Fibroblast of mammary gland (primary cell): ENCODE data around the gene E2F7.

ENCODE experiments used
- DNase-seq: peaks from one replicate; pipeline ENCODE4 v3.0.0-alpha.2; 2010; ENCODE audit warnings: low read depth
- H3K4me3 ChIP-seq: 2 replicates; pipeline ENCODE4 v1.5.1; 2011; ENCODE audit warnings: low read depth, mild to moderate bottlenecking, low read length, moderate library complexity; ENCODE audit not compliant: control insufficient read depth
- TF ChIP-seq, protein P1 (sequence below): conservative IDR thresholded peaks from 2 replicates; pipeline ENCODE4 v1.5.1; 2011; ENCODE audit warnings: low read depth, low read length, inconsistent platforms; ENCODE audit not compliant: control insufficient read depth, insufficient read depth

Gene E2F7

DNA sequence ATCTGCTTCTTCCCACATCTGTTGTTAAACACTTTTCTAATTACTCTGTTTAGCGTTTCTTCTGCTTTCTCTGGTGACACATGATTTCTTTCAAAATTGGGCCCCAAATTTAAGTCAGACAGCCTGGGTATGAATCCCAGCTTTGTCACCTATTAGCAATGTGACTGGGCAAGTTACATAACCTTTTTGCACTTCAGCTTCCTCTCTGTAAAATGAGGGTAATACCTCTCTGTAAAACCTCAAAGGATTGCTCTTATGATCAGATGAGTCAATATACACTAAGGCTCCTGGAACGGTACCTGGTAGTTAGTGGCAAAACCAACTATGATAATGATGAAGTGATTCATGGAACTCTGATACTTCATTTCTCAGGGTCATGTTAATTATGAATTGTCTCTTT, 33.0 kb downstream of the E2F7 start:
- TF ChIP-seq, protein P1, sequence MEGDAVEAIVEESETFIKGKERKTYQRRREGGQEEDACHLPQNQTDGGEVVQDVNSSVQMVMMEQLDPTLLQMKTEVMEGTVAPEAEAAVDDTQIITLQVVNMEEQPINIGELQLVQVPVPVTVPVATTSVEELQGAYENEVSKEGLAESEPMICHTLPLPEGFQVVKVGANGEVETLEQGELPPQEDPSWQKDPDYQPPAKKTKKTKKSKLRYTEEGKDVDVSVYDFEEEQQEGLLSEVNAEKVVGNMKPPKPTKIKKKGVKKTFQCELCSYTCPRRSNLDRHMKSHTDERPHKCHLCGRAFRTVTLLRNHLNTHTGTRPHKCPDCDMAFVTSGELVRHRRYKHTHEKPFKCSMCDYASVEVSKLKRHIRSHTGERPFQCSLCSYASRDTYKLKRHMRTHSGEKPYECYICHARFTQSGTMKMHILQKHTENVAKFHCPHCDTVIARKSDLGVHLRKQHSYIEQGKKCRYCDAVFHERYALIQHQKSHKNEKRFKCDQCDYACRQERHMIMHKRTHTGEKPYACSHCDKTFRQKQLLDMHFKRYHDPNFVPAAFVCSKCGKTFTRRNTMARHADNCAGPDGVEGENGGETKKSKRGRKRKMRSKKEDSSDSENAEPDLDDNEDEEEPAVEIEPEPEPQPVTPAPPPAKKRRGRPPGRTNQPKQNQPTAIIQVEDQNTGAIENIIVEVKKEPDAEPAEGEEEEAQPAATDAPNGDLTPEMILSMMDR, result no peak
- peak; percentile 46 for DNase-seq
- H3K4me3 ChIP-seq, result no peak overlapping the region

DNA sequence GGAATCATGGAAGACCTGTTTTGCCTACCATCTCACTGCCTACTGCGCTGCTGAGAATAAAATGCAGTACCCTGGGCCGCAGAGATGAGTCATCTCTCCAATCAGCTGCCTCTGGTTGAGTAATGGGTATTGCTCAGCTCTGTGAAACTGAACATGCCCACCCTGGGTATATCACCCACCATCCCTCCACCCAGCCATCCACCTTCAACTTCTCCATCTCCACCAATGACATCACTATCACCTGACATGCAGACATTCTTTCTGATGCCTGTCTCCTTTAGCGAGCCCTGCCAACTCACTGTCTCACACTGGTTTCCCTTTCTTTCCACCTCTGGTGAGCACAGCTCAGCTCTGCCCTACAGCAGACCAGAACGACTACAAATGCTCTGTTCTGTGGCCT, 33.6 kb downstream of the E2F7 start:
- peak; percentile 45 for DNase-seq
- H3K4me3 ChIP-seq, result no peak overlapping the region
- TF ChIP-seq, protein P1, result no peak

DNA sequence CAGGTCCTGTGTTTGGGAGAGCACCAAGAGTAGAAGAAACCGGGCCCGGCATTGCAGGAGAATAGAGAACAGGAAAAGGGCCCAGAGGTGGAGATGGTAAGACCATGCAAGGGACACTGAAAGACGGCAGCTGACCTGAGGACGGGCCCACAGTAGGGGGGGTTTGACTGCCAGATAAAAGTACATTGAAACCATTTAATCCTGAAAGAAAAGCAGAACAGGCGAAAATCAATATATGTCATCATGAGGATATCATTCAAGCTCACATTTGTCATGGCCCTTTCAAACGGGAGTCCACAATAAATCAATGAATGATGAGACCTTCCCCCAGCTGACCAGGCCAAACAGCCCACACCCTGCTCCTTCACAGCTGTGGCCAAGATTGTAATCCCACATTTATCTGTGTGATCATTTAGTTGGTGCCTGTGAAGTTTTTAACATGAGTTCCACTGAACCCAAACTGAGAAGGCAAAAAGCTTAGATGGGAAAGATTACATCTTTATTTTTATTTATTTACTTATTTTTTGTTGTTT, 39.5 kb downstream of the E2F7 start:
- TF ChIP-seq, protein P1, result no peak
- DNase-seq, result no peak
- no peak overlapping the region for H3K4me3 ChIP-seq

DNA sequence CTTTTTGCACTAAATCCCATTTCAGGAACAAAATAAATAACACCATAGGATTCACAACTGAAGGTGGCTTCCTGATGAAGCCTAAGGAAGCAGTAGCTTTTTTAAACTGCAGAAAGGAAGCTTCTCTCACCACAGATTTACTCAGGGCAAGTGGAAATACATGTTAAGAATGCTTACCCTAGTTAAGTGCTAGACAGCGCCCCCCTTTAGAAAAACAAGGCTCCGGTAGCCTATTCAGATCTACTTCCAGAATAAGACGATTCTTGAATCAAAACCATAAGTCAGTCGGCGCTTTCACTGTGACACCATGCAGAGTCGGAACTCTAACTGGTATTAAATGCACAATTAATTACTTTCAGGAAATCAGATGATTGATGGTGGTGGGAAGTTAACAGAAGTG, 41.9 kb downstream of the E2F7 start:
- TF ChIP-seq, protein P1, result no peak
- no peak for DNase-seq
- H3K4me3 ChIP-seq, result no peak overlapping the region

DNA sequence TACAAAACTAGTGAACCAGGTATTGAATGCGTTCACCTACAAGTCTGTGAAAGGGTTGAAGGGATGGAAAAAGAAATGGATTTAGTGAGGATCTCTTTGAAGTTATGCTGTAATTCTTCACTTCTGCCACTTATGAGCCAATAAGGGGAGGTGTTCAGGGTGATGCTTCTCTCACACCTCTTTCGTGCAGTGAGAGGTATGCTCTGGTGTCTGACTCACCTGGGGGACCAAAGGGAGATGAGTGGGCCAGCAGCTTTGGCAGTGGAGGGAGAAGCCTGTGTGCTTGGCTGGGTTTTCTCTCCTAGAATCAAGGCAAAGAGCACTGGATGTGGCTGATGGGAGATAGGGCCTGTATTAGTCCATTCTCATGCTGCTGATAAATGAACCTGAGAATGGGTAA, 45.4 kb downstream of the E2F7 start:
- H3K4me3 ChIP-seq, result no peak overlapping the region
- DNase-seq, result no peak
- TF ChIP-seq, protein P1, result no peak

DNA sequence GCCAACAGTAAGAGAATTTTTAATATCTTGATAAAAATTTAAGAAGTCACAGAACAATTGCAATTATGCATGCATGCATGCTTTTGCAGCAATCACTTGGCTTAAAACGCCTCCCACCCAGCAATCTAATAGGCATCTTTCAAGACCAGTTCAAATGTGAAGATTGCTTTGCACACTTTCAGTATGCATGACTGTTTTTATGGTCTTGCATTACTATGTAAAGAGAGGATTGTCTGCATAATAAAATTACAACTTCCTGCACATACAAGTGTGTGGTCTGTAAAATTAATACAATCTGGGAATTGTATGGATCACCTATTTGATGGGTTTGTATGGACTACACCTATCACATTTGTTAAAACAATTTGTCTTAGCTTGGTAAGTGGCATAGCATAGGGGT, 48.8 kb downstream of the E2F7 start:
- TF ChIP-seq, protein P1, result no peak
- no peak overlapping the region for H3K4me3 ChIP-seq
- no peak for DNase-seq

DNA sequence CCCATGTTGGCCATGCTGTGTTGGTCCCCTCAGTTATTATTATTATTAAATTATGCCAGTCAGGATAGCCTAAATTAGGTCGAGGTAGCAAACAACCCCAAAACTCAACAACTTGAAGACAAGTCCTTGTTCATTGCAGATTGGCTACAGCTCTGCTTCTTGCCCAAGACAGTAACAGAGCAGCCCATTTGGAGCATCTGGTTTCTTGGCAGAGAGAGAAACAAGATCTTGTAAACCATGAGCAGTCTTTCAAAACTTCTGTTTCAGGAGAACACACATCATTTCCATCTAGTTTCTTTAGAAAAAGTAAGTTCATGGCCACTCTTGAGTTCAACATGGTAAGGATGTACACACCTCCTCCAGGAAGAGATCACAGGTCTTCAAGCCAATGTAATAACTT, 52.3 kb downstream of the E2F7 start:
- TF ChIP-seq, protein P1, result no peak
- DNase-seq, result no peak
- H3K4me3 ChIP-seq, result no peak overlapping the region
